Body of pancreas (tissue), 4 donors: ENCODE data around the gene SLC29A1. TPM values are rescaled to one million over a fixed set of nuclear protein-coding genes. Genes with fewer than 3 reads are reported as not detected.

Experiments used
- ATAC-seq: fragments of 150-250 bp; one replicate; pipeline ENCODE4 v1.9.1; 2016
- DNase-seq, 4 donors: peaks; one replicate each; pipeline ENCODE4 v3.0.0-alpha.2; 2019
- H3K27ac ChIP-seq, 4 donors: fragments of 200-600 bp; sonication (generic); 1 replicate in 3 of 4; 2 replicates in 1 of 4; pipeline versions ENCODE4 v1.5.1 to v1.6.1; 2016 to 2019; ENCODE audit warnings: mild to moderate bottlenecking in 1 of 4, mixed read lengths in 1 of 4, moderate library complexity in 1 of 4
- H3K27me3 ChIP-seq, 2 donors: fragments of 200-600 bp; sonication (generic); one replicate each; pipeline ENCODE4 v1.6.0; 2016; ENCODE audit warnings: mild to moderate bottlenecking in 1 of 2
- H3K36me3 ChIP-seq, 2 donors: fragments of 200-600 bp; sonication (generic); replicated peaks in 1 of 2; 2 replicates each; pipeline ENCODE4 v1.5.1; 2016; ENCODE audit warnings: low read depth in 2 of 2; ENCODE audit not compliant: insufficient read depth in 1 of 2
- H3K4me1 ChIP-seq: fragments of 200-600 bp; sonication (generic); one replicate; pipeline ENCODE4 v1.6.0; 2016
- H3K4me3 ChIP-seq, 2 donors: fragments of 200-600 bp; sonication (generic); 1 replicate in 1 of 2; 2 replicates in 1 of 2; pipeline ENCODE4 v1.5.1; 2016 to 2019
- H3K9me3 ChIP-seq, 3 donors: fragments of 200-600 bp; sonication (generic); 1 replicate in 2 of 3; 2 replicates in 1 of 3; pipeline ENCODE4 v1.5.1; 2016
- CTCF ChIP-seq, 7 experiments: fragments of 450-650 bp in 4 of 7; fragments of 200-600 bp in 3 of 7; sonication (generic) in 3 of 7; IDR thresholded peaks; one replicate each; pipeline ENCODE4 v1.5.1; 2016 to 2019; ENCODE audit warnings: antibody characterized with exemption in 7 of 7
- POLR2A ChIP-seq, 3 donors: fragments of 450-650 bp; IDR thresholded peaks; one replicate each; pipeline ENCODE4 v1.6.1; 2016; ENCODE audit warnings: antibody characterized with exemption in 3 of 3, mild to moderate bottlenecking in 2 of 3
- WGBS, 2 donors: methylation state at CpG; one replicate each; pipeline ENCODE4 v1.1.5; 2017; 5-methylcytosine and 5-hydroxymethylcytosine counted together
- intact Hi-C: fragments of 100-400 bp; cut with DNase I; formaldehyde crosslinking; loops from one replicate; pipeline ENCODE4 v1.15.1; 2023
- total RNA-seq, 2 donors: library from RNA; depleted of rRNA; stranded (reverse); fragments of >200 nt; gene quantifications; one replicate each; pipeline ENCODE4 v1.1.0, GENCODE V29; 2016

Gene SLC29A1
- total RNA-seq, 2 donors from 2014 or later: 44.8 to 90.3 TPM

GRCh38 chr6:44207966-44208365, 15.4 kb upstream of the SLC29A1 start:
- no peak for DNase-seq
- Histone ChIP-seq H3K4me3 (no peak overlapping the region), H3K27me3 (no peaks in the 10 kb centered on the region), H3K36me3 (no peaks in the 10 kb centered on the region), H3K4me1 (peaks cover 21% of the 10 kb centered on the region), H3K9me3 (no peaks in the 10 kb centered on the region), H3K27ac (no peak overlapping the region)
- ATAC-seq: no peak
- no peak for TF ChIP-seq POLR2A (IDR thresholded peaks at IDR 0.05)
- no peak for TF ChIP-seq CTCF (IDR thresholded peaks at IDR 0.05)
- WGBS, 2 donors: 89 to 90% methylated on average over 6 of the region's 6 CpGs
- intact Hi-C loops: no loop called here

GRCh38 chr6:44211284-44211683, 12.1 kb upstream of the SLC29A1 start:
- no peaks in the 10 kb centered on the region for H3K9me3 ChIP-seq
- H3K36me3 ChIP-seq: no peaks in the 10 kb centered on the region
- peaks cover 5% of the 10 kb centered on the region for H3K4me1 ChIP-seq
- no peak for DNase-seq
- intact Hi-C loops: no loop called here
- TF ChIP-seq CTCF (IDR thresholded peaks at IDR 0.05): no peak
- TF ChIP-seq POLR2A (IDR thresholded peaks at IDR 0.05): no peak
- 71 to 79% methylated on average over 3 of the region's 3 CpGs for WGBS, 2 donors
- no peak for ATAC-seq
- no peak overlapping the region for H3K27ac ChIP-seq
- no peak overlapping the region for H3K4me3 ChIP-seq
- no peaks in the 10 kb centered on the region for H3K27me3 ChIP-seq

- Histone ChIP-seq H3K27me3 (no peaks in the 10 kb centered on the region), H3K9me3 (no peaks in the 10 kb centered on the region), H3K4me3 (no peak overlapping the region), H3K4me1 (peaks cover 35% of the 10 kb centered on the region), H3K36me3 (no peaks in the 10 kb centered on the region), H3K27ac (no peak overlapping the region)
- ATAC-seq: no peak
- TF ChIP-seq POLR2A (IDR thresholded peaks at IDR 0.05) (no peak), CTCF (IDR thresholded peaks at IDR 0.05) (no peak)
- WGBS, 2 donors: 84 to 92% methylated on average over 6 of the region's 6 CpGs
- intact Hi-C loops: no loop called here
- DNase-seq: no peak
Observed at GRCh38 chr6:44214307-44214706, 9.1 kb upstream of the SLC29A1 start.

GRCh38 chr6:44216677-44217331, 6.6 kb upstream of the SLC29A1 start, which contains the start of gene MYMX:
Gene MYMX, plus strand, starts transcription at chr6:44216926. Its CDS starts 546 bp downstream, at chr6:44217472.
- no peaks in the 10 kb centered on the region for H3K36me3 ChIP-seq
- H3K27me3 ChIP-seq: no peaks in the 10 kb centered on the region
- DNase-seq (peak; percentile 58 to 75 (median 72)), ATAC-seq (no peak)
- peaks cover 56% of the 10 kb centered on the region for H3K4me1 ChIP-seq
- TF ChIP-seq POLR2A (IDR thresholded peaks at IDR 0.05): no peak
- no peak for TF ChIP-seq CTCF (IDR thresholded peaks at IDR 0.05)
- intact Hi-C loops: no loop called here
- H3K27ac ChIP-seq: peak within 1 kb of the TSS; percentile 92 to 98 (median 94)
- 20 to 21% methylated on average over 7 of the region's 7 CpGs for WGBS, 2 donors
- no peak within 1 kb of the TSS for H3K4me3 ChIP-seq
- no peaks in the 10 kb centered on the region for H3K9me3 ChIP-seq
